H9 (cell line): ENCODE measurements around the gene CDH18. TPM values are rescaled to one million over a fixed set of nuclear protein-coding genes. Genes with fewer than 3 reads are reported as not detected.

Source experiments
- DNase-seq: peaks from one replicate; pipeline ENCODE4 v3.0.0-alpha.2; 2017
- H2AFZ ChIP-seq: one replicate; pipeline ENCODE4 v1.6.1; 2013; ENCODE audit warnings: mild to moderate bottlenecking, low read length, control low read depth, moderate library complexity
- H2AK5ac ChIP-seq: 2 replicates; pipeline ENCODE4 v1.6.1; 2013; ENCODE audit warnings: low read length, control low read depth, mixed read lengths; ENCODE audit not compliant: insufficient read length
- H2BK120ac ChIP-seq: one replicate; pipeline ENCODE4 v1.6.1; 2013; ENCODE audit warnings: low read depth, mild to moderate bottlenecking, low read length, control low read depth, inconsistent platforms; ENCODE audit not compliant: poor library complexity, severe bottlenecking
- H2BK12ac ChIP-seq: 2 replicates; pipeline ENCODE4 v1.6.1; 2013; ENCODE audit warnings: low read length, control low read depth, mixed read lengths, low read depth; ENCODE audit not compliant: insufficient read length
- H2BK15ac ChIP-seq: 2 replicates; pipeline ENCODE4 v1.6.1; 2013; ENCODE audit warnings: low read depth, low read length, control low read depth
- H2BK20ac ChIP-seq: one replicate; pipeline ENCODE4 v1.6.1; 2013; ENCODE audit warnings: low read depth, mild to moderate bottlenecking, low read length, control low read depth, inconsistent platforms; ENCODE audit not compliant: poor library complexity, severe bottlenecking
- H2BK5ac ChIP-seq: 2 replicates; pipeline ENCODE4 v1.6.1; 2013; ENCODE audit warnings: low read length, control low read depth, mixed read lengths; ENCODE audit not compliant: insufficient read length
- H3K14ac ChIP-seq: 2 replicates; pipeline ENCODE4 v1.6.1; 2013; ENCODE audit warnings: low read length, control low read depth; ENCODE audit not compliant: insufficient read depth
- H3K18ac ChIP-seq: 2 replicates; pipeline ENCODE4 v1.6.1; 2013; ENCODE audit warnings: low read depth, mild to moderate bottlenecking, mixed read lengths, low read length, control low read depth; ENCODE audit not compliant: insufficient read length
- H3K23ac ChIP-seq: 2 replicates; pipeline ENCODE4 v1.6.1; 2013; ENCODE audit warnings: low read length, control low read depth, mixed read lengths, low read depth; ENCODE audit not compliant: insufficient read length
- H3K23me2 ChIP-seq: 2 replicates; pipeline ENCODE4 v1.6.1; 2013; ENCODE audit warnings: low read depth, mild to moderate bottlenecking, mixed read lengths, low read length, control low read depth; ENCODE audit not compliant: insufficient read length, poor library complexity, severe bottlenecking
- H3K27ac ChIP-seq: 2 replicates; pipeline ENCODE4 v1.5.1; 2013; ENCODE audit warnings: low read length, control low read depth, mixed read lengths, low read depth; ENCODE audit not compliant: insufficient read length
- H3K27me3 ChIP-seq: 2 replicates; pipeline ENCODE4 v1.6.1; 2013; ENCODE audit warnings: low read length, control low read depth, inconsistent platforms; ENCODE audit not compliant: insufficient read depth
- H3K4ac ChIP-seq: 2 replicates; pipeline ENCODE4 v1.6.1; 2013; ENCODE audit warnings: low read depth, mild to moderate bottlenecking, control low read depth, inconsistent platforms, low read length, moderate library complexity
- H3K4me1 ChIP-seq: 2 replicates; pipeline ENCODE4 v1.6.1; 2013; ENCODE audit warnings: low read length, control low read depth, inconsistent platforms; ENCODE audit not compliant: insufficient read depth
- H3K4me2 ChIP-seq: 2 replicates; pipeline ENCODE4 v1.6.1; 2013; ENCODE audit warnings: low read length, control low read depth, mixed read lengths; ENCODE audit not compliant: insufficient read length, insufficient read depth
- H3K56ac ChIP-seq: 2 replicates; pipeline ENCODE4 v1.6.1; 2013; ENCODE audit warnings: low read depth, mild to moderate bottlenecking, mixed read lengths, low read length, control low read depth; ENCODE audit not compliant: insufficient read length
- H3K79me1 ChIP-seq: 2 replicates; pipeline ENCODE4 v1.6.1; 2013; ENCODE audit warnings: low read depth, mild to moderate bottlenecking, moderate library complexity, low read length, control low read depth, inconsistent platforms; ENCODE audit not compliant: insufficient read depth, poor library complexity, severe bottlenecking
- H3K79me2 ChIP-seq: 2 replicates; pipeline ENCODE4 v1.6.1; 2013; ENCODE audit warnings: low read length, control low read depth, inconsistent platforms; ENCODE audit not compliant: insufficient read depth
- H3K9ac ChIP-seq: 2 replicates; pipeline ENCODE4 v1.6.1; 2013; ENCODE audit warnings: low read length, control low read depth, mixed read lengths; ENCODE audit not compliant: insufficient read length; ENCODE audit errors: extremely low read depth
- H3K9me3 ChIP-seq: one replicate; pipeline ENCODE4 v1.6.1; 2013; ENCODE audit warnings: low read depth, low read length, inconsistent platforms; ENCODE audit not compliant: control insufficient read depth
- H3T11ph ChIP-seq: one replicate; pipeline ENCODE4 v1.6.1; 2013; ENCODE audit warnings: mild to moderate bottlenecking, low read length, control low read depth, inconsistent platforms
- H4K20me1 ChIP-seq: one replicate; pipeline ENCODE4 v1.6.1; 2013; ENCODE audit not compliant: control insufficient read depth, insufficient read length, insufficient read depth
- H4K5ac ChIP-seq: 2 replicates; pipeline ENCODE4 v1.6.1; 2013; ENCODE audit warnings: low read depth, mild to moderate bottlenecking, mixed read lengths, low read length, control low read depth; ENCODE audit not compliant: insufficient read length
- H4K8ac ChIP-seq: replicated peaks from 2 replicates; pipeline ENCODE4 v1.6.1; 2013; ENCODE audit warnings: low read length, control low read depth, mixed read lengths, low read depth; ENCODE audit not compliant: insufficient read length
- H4K91ac ChIP-seq: 2 replicates; pipeline ENCODE4 v1.6.1; 2013; ENCODE audit warnings: low read depth, mild to moderate bottlenecking, moderate library complexity, mixed read lengths, low read length, control low read depth; ENCODE audit not compliant: insufficient read length
- H3K27ac Mint-ChIP-seq, 3 experiments: 2 replicates in 2 of 3; 3 replicates in 1 of 3; pipeline ENCODE4 v1.8.0; 2020 to 2021; ENCODE audit warnings: mixed read lengths in 3 of 3, mild to moderate bottlenecking in 1 of 3, moderate library complexity in 1 of 3
- H3K27me3 Mint-ChIP-seq: 2 replicates; pipeline ENCODE4 v1.8.0; 2021; ENCODE audit warnings: low read depth, mild to moderate bottlenecking, moderate library complexity, mixed read lengths
- H3K36me3 Mint-ChIP-seq, 3 experiments: 2 replicates in 2 of 3; 3 replicates in 1 of 3; pipeline ENCODE4 v1.8.0; 2020 to 2021; ENCODE audit warnings: low read depth in 3 of 3, mixed read lengths in 3 of 3; ENCODE audit not compliant: insufficient read depth in 1 of 3
- H3K4me1 Mint-ChIP-seq, 2 experiments: 2 replicates each; pipeline ENCODE4 v1.8.0; 2020; ENCODE audit warnings: mixed read lengths in 2 of 2
- H3K4me3 Mint-ChIP-seq, 2 experiments: 2 replicates in 1 of 2; 3 replicates in 1 of 2; pipeline ENCODE4 v1.8.0; 2020 to 2021; ENCODE audit warnings: mild to moderate bottlenecking in 2 of 2, mixed read lengths in 2 of 2, moderate library complexity in 1 of 2
- H3K9me3 Mint-ChIP-seq, 2 experiments: 2 replicates in 1 of 2; 3 replicates in 1 of 2; pipeline ENCODE4 v1.8.0; 2020; ENCODE audit warnings: mild to moderate bottlenecking in 2 of 2, mixed read lengths in 2 of 2, moderate library complexity in 1 of 2
- WGBS: extraction: QIAGEN DNeasy Blood & Tissue Kit; methylation state at CpG from one replicate; pipeline ENCODE4 v1.1.7; 2013; ENCODE audit warnings: missing lambda C conversion rate, low lambda C conversion rate, mixed read lengths; ENCODE audit not compliant: insufficient read length; ENCODE audit errors: extremely low coverage; 5-methylcytosine and 5-hydroxymethylcytosine counted together
- total RNA-seq: library from RNA; stranded (reverse); gene quantifications from 2 replicates; pipeline ENCODE4 v1.2.1, GENCODE V29; 2021
- TF ChIP-seq, protein P1 (sequence below): fragments of 200-600 bp; sonication (generic); conservative IDR thresholded peaks from 3 replicates; pipeline ENCODE4 v1.8.0; 2021; ENCODE audit warnings: antibody characterized with exemption, mild to moderate bottlenecking

The CDH18 gene
- total RNA-seq, 1 experiment from 2014 or later, result not detected

GRCh38 chr5:19940192-19940591 is 47.8 kb downstream of the CDH18 start:
- no peak overlapping the region for H2BK15ac ChIP-seq
- Mint-ChIP-seq H3K4me3 (no peak overlapping the region), H3K9me3 (no peaks in the 10 kb centered on the region), H3K36me3 (no peaks in the 10 kb centered on the region), H3K27ac (no peak overlapping the region), H3K4me1 (peaks cover 2% of the 10 kb centered on the region in 2 experiments; a peak in 1 of 4 replicates), H3K27me3 (no peaks in the 10 kb centered on the region)
- H3K79me1 ChIP-seq, result no peaks in the 10 kb centered on the region
- H3K27ac ChIP-seq, result no peak overlapping the region
- H4K5ac ChIP-seq, result no peak overlapping the region
- H3K9me3 ChIP-seq, result no peaks in the 10 kb centered on the region
- H2BK20ac ChIP-seq, result no peak overlapping the region
- H4K8ac ChIP-seq, result no peak overlapping the region
- H2AFZ ChIP-seq, result no peak overlapping the region
- H2BK5ac ChIP-seq, result no peak overlapping the region
- TF ChIP-seq, protein P1, sequence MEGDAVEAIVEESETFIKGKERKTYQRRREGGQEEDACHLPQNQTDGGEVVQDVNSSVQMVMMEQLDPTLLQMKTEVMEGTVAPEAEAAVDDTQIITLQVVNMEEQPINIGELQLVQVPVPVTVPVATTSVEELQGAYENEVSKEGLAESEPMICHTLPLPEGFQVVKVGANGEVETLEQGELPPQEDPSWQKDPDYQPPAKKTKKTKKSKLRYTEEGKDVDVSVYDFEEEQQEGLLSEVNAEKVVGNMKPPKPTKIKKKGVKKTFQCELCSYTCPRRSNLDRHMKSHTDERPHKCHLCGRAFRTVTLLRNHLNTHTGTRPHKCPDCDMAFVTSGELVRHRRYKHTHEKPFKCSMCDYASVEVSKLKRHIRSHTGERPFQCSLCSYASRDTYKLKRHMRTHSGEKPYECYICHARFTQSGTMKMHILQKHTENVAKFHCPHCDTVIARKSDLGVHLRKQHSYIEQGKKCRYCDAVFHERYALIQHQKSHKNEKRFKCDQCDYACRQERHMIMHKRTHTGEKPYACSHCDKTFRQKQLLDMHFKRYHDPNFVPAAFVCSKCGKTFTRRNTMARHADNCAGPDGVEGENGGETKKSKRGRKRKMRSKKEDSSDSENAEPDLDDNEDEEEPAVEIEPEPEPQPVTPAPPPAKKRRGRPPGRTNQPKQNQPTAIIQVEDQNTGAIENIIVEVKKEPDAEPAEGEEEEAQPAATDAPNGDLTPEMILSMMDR, result no peak
- no peaks in the 10 kb centered on the region for H3K4me1 ChIP-seq
- H3K27me3 ChIP-seq, result no peaks in the 10 kb centered on the region
- H3K4ac ChIP-seq, result no peak overlapping the region
- no peak overlapping the region for H3K18ac ChIP-seq
- H3K79me2 ChIP-seq, result no peaks in the 10 kb centered on the region
- H2BK12ac ChIP-seq, result no peak overlapping the region
- H3K4me2 ChIP-seq, result no peak overlapping the region
- H3K14ac ChIP-seq, result no peak overlapping the region
- no peaks in the 10 kb centered on the region for H4K20me1 ChIP-seq
- H3K23ac ChIP-seq, result no peak overlapping the region
- no peak overlapping the region for H2AK5ac ChIP-seq
- H3K9ac ChIP-seq, result no peak overlapping the region
- H3K23me2 ChIP-seq, result no peaks in the 10 kb centered on the region
- no peak overlapping the region for H2BK120ac ChIP-seq
- DNase-seq, result no peak
- no CpG with 5 or more reads among the region's 1 CpG for WGBS
- H3K56ac ChIP-seq, result no peak overlapping the region
- no peak overlapping the region for H4K91ac ChIP-seq
- no peak overlapping the region for H3T11ph ChIP-seq
